Kidney glomerular epithelial cell (primary cell): ENCODE results near the gene FABP1.

Experiments used
- DNase-seq: peaks from one replicate; lab custom pipeline; 2025; lab: John Stamatoyannopoulos, UW

Gene FABP1

GRCh38 chr2:88078643-88079172 is 49.2 kb downstream of the FABP1 start:
- DNase-seq = no peak

DNA sequence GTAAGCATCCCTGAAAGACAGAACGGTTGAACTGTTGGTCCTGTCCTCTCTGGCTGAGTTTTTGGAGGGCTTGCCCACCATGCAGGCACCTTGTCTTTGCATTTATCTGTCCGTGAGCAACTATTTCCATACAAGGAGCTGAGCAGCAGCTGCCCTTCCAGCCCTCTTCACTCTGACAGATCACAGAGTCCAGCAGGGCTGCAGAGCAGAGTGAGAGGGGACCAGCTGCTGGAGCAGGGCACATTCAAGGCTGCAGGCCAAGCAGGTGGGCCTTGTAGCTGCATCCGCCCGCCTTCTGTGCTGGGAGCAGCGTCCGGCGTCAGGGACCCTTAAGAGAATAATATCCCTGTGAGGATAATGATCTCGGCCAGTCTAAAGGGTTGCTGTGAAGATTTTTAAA is 50.8 kb downstream of the FABP1 start:
- no peak for DNase-seq

GRCh38 chr2:88074854-88075292 is 53.0 kb downstream of the FABP1 start:
- no peak for DNase-seq

DNA sequence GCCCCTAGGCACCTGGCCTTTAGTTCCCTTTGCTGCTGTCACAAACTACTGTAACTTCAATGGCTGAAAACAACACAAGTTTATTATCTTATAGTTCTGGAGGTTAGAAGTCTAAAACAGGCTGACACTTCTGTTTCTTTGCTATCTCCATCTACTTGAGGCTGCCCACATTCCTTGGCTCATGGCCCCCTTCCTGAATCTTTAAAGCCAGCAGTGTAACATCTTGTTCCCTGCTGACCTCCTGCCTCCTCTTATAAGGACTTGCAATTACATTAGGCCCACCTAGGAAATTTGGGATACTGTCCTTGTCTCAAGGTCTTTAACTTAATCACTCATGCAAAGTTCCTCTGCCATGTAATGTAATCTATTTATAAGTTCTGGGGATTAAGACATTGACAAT is 53.7 kb downstream of the FABP1 start:
- no peak for DNase-seq
